Testis (tissue), 2 donors: ENCODE measurements around the gene TMEM232.

Experiments used
- POLR2A ChIP-seq: fragments of 450-650 bp; IDR thresholded peaks from one replicate; pipeline ENCODE4 v1.6.1; 2017; ENCODE audit warnings: antibody characterized with exemption, mild to moderate bottlenecking, moderate library complexity
- TF ChIP-seq, protein P1 (sequence below), 3 experiments: fragments of 450-650 bp in 2 of 3; fragments of 200-600 bp in 1 of 3; sonication (generic) in 1 of 3; IDR thresholded peaks; one replicate each; pipeline ENCODE4 v1.5.1; 2016 to 2019; ENCODE audit warnings: antibody characterized with exemption in 3 of 3, mild to moderate bottlenecking in 2 of 3, moderate library complexity in 1 of 3

DNA sequence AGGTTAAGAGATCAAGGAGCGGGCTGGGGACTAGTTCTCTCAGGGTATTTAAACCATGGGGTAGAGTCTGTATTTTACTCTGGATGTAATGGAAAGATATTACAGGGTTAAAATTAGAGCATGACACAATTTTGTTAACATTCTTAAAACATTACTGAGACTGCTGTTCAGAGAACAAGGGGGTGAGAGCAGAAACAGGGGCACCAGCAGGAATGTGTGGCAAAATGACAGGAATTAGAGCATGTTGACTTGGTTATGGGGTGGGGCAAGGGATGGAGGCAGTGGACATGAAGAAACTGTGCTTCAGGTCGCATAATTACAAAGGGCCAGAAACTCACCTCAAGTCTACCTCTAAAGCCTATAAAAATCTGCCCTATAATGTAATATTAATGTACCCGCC, 75.0 kb downstream of the TMEM232 start:
- no peak for TF ChIP-seq POLR2A
- TF ChIP-seq, protein P1, sequence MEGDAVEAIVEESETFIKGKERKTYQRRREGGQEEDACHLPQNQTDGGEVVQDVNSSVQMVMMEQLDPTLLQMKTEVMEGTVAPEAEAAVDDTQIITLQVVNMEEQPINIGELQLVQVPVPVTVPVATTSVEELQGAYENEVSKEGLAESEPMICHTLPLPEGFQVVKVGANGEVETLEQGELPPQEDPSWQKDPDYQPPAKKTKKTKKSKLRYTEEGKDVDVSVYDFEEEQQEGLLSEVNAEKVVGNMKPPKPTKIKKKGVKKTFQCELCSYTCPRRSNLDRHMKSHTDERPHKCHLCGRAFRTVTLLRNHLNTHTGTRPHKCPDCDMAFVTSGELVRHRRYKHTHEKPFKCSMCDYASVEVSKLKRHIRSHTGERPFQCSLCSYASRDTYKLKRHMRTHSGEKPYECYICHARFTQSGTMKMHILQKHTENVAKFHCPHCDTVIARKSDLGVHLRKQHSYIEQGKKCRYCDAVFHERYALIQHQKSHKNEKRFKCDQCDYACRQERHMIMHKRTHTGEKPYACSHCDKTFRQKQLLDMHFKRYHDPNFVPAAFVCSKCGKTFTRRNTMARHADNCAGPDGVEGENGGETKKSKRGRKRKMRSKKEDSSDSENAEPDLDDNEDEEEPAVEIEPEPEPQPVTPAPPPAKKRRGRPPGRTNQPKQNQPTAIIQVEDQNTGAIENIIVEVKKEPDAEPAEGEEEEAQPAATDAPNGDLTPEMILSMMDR (IDR thresholded peaks at IDR 0.05), result no peak
